ENCODE measurements around the gene LPAR6. TPM values are rescaled to one million over a fixed set of nuclear protein-coding genes. Genes with fewer than 3 reads are reported as not detected.

LPAR6 gene
- total RNA-seq, 4 donors from 2014 or later, result 13.1 to 85.9 (median 38.9) TPM

- H3K36me3 ChIP-seq, result no peaks in the 10 kb centered on the region
- no peak overlapping the region for H3K27ac ChIP-seq
- TF ChIP-seq POLR2A (IDR thresholded peaks at IDR 0.05) (no peak), CTCF (IDR thresholded peaks at IDR 0.05) (no peak)
- no peak for DNase-seq
- no peaks in the 10 kb centered on the region for H3K9me3 ChIP-seq
- no peaks in the 10 kb centered on the region for H3K4me1 ChIP-seq
- no peak overlapping the region for H3K4me3 ChIP-seq
- H3K27me3 ChIP-seq, result no peaks in the 10 kb centered on the region
- intact Hi-C loops (cut with DNase I; ENCODE audit: low total_unique reads), result no loop called here
These were observed 32.3 kb downstream of the LPAR6 start for GRCh38 chr13:48380581-48380980.

GRCh38 chr13:48377857-48378256, 35.1 kb downstream of the LPAR6 start:
- H3K4me1 ChIP-seq, result no peaks in the 10 kb centered on the region
- TF ChIP-seq CTCF (IDR thresholded peaks at IDR 0.05) (no peak), POLR2A (IDR thresholded peaks at IDR 0.05) (no peak)
- H3K27me3 ChIP-seq, result no peaks in the 10 kb centered on the region
- no peak overlapping the region for H3K27ac ChIP-seq
- intact Hi-C loops (cut with DNase I; ENCODE audit: low total_unique reads), result no loop called here
- H3K36me3 ChIP-seq, result no peaks in the 10 kb centered on the region
- no peak for DNase-seq
- no peaks in the 10 kb centered on the region for H3K9me3 ChIP-seq
- no peak overlapping the region for H3K4me3 ChIP-seq

- H3K36me3 ChIP-seq, result no peaks in the 10 kb centered on the region
- intact Hi-C loops (cut with DNase I; ENCODE audit: low total_unique reads), result no loop called here
- DNase-seq, result no peak
These were observed 42.1 kb downstream of the LPAR6 start for GRCh38 chr13:48370815-48371214.

GRCh38 chr13:48369988-48370387, 42.9 kb downstream of the LPAR6 start:
- no peak overlapping the region for H3K27ac ChIP-seq
- H3K9me3 ChIP-seq, result no peaks in the 10 kb centered on the region
- no peaks in the 10 kb centered on the region for H3K36me3 ChIP-seq
- H3K27me3 ChIP-seq, result no peaks in the 10 kb centered on the region
- TF ChIP-seq POLR2A (IDR thresholded peaks at IDR 0.05), result no peak
- no peak for TF ChIP-seq CTCF (IDR thresholded peaks at IDR 0.05)
- no peak for DNase-seq
- no peaks in the 10 kb centered on the region for H3K4me1 ChIP-seq
- no peak overlapping the region for H3K4me3 ChIP-seq
- intact Hi-C loops (cut with DNase I; ENCODE audit: low total_unique reads), result no loop called here

More at GRCh38 chr13:48370815-48371214, 42.1 kb downstream of the LPAR6 start:
- TF ChIP-seq CTCF (IDR thresholded peaks at IDR 0.05), result no peak
- no peak for TF ChIP-seq POLR2A (IDR thresholded peaks at IDR 0.05)
- Histone ChIP-seq H3K4me1 (no peaks in the 10 kb centered on the region), H3K27me3 (no peaks in the 10 kb centered on the region), H3K27ac (no peak overlapping the region), H3K4me3 (no peak overlapping the region), H3K9me3 (no peaks in the 10 kb centered on the region)

Small RNA genes lying within 50 kb of the gene (small RNA-seq; reads per million reads assigned to genes)
- not detected for gene RF00017

Other genes starting within 250 kb of the LPAR6 start
- gene ITM2B, start 179.9 kb downstream of the LPAR6 start, total RNA-seq, result 100 to 1,000 TPM; 326 to 725 (median 565) TPM
- 10 to 100 TPM; 27.4 to 58.1 (median 33.9) TPM for gene RB1, start 109.4 kb downstream of the LPAR6 start, total RNA-seq
- gene RCBTB2, start 120.0 kb upstream of the LPAR6 start, total RNA-seq, result 10 to 100 TPM in 2 of 4 donors, 1 to 10 TPM in 2; 2.6 to 72.0 (median 9.5) TPM
- gene CYSLTR2, start 240.8 kb upstream of the LPAR6 start, total RNA-seq, result 1 to 10 TPM in 1 of 4 donors, under 1 TPM in 3; 0.15 to 1.6 (median 0.42) TPM